HCT116 (cell line): Measurements from ENCODE around the gene CPA1.

Source experiments
- CEBPB ChIP-seq: IDR thresholded peaks from 2 replicates; pipeline ENCODE4 v1.6.1; 2012; ENCODE audit warnings: low read depth
- EGR1 ChIP-seq: IDR thresholded peaks from 2 replicates; pipeline ENCODE4 v1.6.1; 2012; ENCODE audit warnings: low read depth
- EZH2 ChIP-seq: fragments of 200-600 bp; sonication (generic); IDR thresholded peaks from 2 replicates; pipeline ENCODE4 v1.6.1; 2017; ENCODE audit warnings: antibody characterized with exemption, mixed run types
- EZH2phosphoT487 ChIP-seq: fragments of 200-600 bp; IDR thresholded peaks from 2 replicates; pipeline ENCODE4 v1.6.1; 2018; ENCODE audit warnings: antibody characterized with exemption, borderline replicate concordance
- FOSL1 ChIP-seq: IDR thresholded peaks from 2 replicates; pipeline ENCODE4 v1.6.1; 2012; ENCODE audit warnings: low read depth
- MAX ChIP-seq: IDR thresholded peaks from 2 replicates; pipeline ENCODE4 v1.6.1; 2012
- POLR2A ChIP-seq: IDR thresholded peaks from 2 replicates; pipeline ENCODE4 v1.7.0; 2011; ENCODE audit warnings: borderline replicate concordance; ENCODE audit not compliant: insufficient read depth, insufficient read length; ENCODE audit errors: extremely low read depth
- POLR2AphosphoS5 ChIP-seq: IDR thresholded peaks from 2 replicates; pipeline ENCODE4 v1.6.1; 2011; ENCODE audit warnings: mild to moderate bottlenecking, low read depth, low read length, moderate library complexity
- ZBTB33 ChIP-seq: IDR thresholded peaks from 2 replicates; pipeline ENCODE4 v1.6.1; 2011; ENCODE audit warnings: mild to moderate bottlenecking, low read length, moderate library complexity; ENCODE audit not compliant: insufficient replicate concordance; ENCODE audit errors: extremely low read depth
- ZFX ChIP-seq: fragments of 450-650 bp; IDR thresholded peaks from 2 replicates; pipeline ENCODE4 v1.6.1; 2017
- ZNF274 ChIP-seq: fragments of 200-500 bp; sonication (Bioruptor generic); IDR thresholded peaks from 2 replicates; pipeline ENCODE4 v1.6.1; 2014; ENCODE audit warnings: mild to moderate bottlenecking, low read depth, low read length, inconsistent platforms
- TF ChIP-seq, protein P1 (sequence below), 3 experiments: fragments of 200-600 bp in 1 of 3; sonication (generic) in 1 of 3; IDR thresholded peaks in 2 of 3; conservative IDR thresholded peaks in 1 of 3; 2 replicates each; pipeline ENCODE4 v1.5.1; 2012 to 2017; ENCODE audit warnings: low read depth in 2 of 3, low read length in 2 of 3, antibody characterized with exemption in 1 of 3, borderline replicate concordance in 1 of 3, control low read depth in 1 of 3, mild to moderate bottlenecking in 1 of 3, mixed read lengths in 1 of 3, mixed run types in 1 of 3, moderate library complexity in 1 of 3; ENCODE audit not compliant: insufficient read depth in 1 of 3
- TF ChIP-seq, protein P2 (sequence below): IDR thresholded peaks from 2 replicates; pipeline ENCODE4 v1.6.1; 2012
- TF ChIP-seq, protein P3 (sequence below): IDR thresholded peaks from 2 replicates; pipeline ENCODE4 v1.6.1; 2012; ENCODE audit warnings: low read depth

DNA sequence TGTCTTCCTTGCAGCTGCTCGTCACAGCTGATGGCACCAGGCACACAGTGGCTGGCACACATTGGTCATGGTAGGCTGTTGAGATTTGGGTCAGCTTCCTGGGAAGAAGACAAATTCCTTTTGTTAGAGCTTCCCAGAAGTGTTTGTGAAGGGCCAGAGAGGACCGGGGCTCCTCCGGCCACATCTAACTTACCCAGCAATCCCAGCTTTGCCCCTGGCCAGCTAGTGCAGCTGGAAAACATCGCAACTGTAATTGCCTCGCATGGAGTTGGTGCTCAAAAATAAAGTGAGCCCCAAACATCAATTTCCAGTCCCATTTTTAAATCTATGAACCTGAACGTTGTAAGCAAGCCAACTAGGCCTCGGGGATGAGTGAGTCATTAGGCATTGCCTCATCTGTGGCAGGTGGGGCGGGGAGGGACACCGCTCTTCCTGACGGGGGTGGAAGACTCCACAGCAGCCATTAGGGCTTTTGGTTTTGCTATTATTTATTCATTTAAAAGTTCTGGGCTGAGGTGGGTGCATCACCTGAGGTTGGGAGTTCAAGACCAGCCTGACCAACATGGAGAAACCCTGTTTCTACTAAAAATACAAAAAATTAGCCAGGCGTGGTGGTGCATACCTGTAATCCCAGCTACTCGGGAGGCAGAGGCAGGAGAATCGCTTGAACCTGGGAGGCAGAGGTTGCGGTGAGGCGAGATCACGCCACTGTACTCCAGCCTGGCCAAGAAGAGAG is 23.2 kb upstream of the CPA1 start:
- peak; percentile 62 for TF ChIP-seq POLR2AphosphoS5
- no peak for TF ChIP-seq ZBTB33
- TF ChIP-seq, protein P1, sequence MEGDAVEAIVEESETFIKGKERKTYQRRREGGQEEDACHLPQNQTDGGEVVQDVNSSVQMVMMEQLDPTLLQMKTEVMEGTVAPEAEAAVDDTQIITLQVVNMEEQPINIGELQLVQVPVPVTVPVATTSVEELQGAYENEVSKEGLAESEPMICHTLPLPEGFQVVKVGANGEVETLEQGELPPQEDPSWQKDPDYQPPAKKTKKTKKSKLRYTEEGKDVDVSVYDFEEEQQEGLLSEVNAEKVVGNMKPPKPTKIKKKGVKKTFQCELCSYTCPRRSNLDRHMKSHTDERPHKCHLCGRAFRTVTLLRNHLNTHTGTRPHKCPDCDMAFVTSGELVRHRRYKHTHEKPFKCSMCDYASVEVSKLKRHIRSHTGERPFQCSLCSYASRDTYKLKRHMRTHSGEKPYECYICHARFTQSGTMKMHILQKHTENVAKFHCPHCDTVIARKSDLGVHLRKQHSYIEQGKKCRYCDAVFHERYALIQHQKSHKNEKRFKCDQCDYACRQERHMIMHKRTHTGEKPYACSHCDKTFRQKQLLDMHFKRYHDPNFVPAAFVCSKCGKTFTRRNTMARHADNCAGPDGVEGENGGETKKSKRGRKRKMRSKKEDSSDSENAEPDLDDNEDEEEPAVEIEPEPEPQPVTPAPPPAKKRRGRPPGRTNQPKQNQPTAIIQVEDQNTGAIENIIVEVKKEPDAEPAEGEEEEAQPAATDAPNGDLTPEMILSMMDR (IDR thresholded peaks at IDR 0.05 in 2 of 3, conservative IDR thresholded peaks at IDR 0.05 in 1 of 3; ENCODE audit: borderline replicate concordance in 1 of 3, insufficient read depth in 1 of 3, low read depth in 2 of 3, low read length in 2 of 3): no peak
- TF ChIP-seq, protein P2, sequence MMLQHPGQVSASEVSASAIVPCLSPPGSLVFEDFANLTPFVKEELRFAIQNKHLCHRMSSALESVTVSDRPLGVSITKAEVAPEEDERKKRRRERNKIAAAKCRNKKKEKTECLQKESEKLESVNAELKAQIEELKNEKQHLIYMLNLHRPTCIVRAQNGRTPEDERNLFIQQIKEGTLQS: peak; percentile 95; the same call in 1 of the 2 replicates
- peak; percentile 92 for TF ChIP-seq FOSL1
- TF ChIP-seq EZH2: no peak
- TF ChIP-seq POLR2A: no peak
- peak; percentile 73 for TF ChIP-seq EGR1
- TF ChIP-seq, protein P3, sequence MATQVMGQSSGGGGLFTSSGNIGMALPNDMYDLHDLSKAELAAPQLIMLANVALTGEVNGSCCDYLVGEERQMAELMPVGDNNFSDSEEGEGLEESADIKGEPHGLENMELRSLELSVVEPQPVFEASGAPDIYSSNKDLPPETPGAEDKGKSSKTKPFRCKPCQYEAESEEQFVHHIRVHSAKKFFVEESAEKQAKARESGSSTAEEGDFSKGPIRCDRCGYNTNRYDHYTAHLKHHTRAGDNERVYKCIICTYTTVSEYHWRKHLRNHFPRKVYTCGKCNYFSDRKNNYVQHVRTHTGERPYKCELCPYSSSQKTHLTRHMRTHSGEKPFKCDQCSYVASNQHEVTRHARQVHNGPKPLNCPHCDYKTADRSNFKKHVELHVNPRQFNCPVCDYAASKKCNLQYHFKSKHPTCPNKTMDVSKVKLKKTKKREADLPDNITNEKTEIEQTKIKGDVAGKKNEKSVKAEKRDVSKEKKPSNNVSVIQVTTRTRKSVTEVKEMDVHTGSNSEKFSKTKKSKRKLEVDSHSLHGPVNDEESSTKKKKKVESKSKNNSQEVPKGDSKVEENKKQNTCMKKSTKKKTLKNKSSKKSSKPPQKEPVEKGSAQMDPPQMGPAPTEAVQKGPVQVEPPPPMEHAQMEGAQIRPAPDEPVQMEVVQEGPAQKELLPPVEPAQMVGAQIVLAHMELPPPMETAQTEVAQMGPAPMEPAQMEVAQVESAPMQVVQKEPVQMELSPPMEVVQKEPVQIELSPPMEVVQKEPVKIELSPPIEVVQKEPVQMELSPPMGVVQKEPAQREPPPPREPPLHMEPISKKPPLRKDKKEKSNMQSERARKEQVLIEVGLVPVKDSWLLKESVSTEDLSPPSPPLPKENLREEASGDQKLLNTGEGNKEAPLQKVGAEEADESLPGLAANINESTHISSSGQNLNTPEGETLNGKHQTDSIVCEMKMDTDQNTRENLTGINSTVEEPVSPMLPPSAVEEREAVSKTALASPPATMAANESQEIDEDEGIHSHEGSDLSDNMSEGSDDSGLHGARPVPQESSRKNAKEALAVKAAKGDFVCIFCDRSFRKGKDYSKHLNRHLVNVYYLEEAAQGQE: no peak
- TF ChIP-seq ZFX: no peak; the same call in none of the 2 replicates
- TF ChIP-seq ZNF274: no peak
- no peak for TF ChIP-seq EZH2phosphoT487
- TF ChIP-seq MAX: peak; percentile 66; the same call in 1 of the 2 replicates
- peak; percentile 98 for TF ChIP-seq CEBPB
